ENCODE measurements around the gene ACVRL1. TPM values are rescaled to one million over a fixed set of nuclear protein-coding genes. Genes with fewer than 3 reads are reported as not detected.

The ACVRL1 gene
- total and polyA plus RNA-seq, 2 donors (not counting 1 experiment from before 2014, with no cell fraction given): not detected

- H3K9ac ChIP-seq (ENCODE audit: low read length): no peak overlapping the region
- intact Hi-C loops (cut with micrococcal nuclease): no loop called here
- H3K4me3 ChIP-seq (ENCODE audit: control extremely low read depth in 1 of 5, extremely low read depth in 1 of 5, insufficient read depth in 1 of 5, low read depth in 2 of 5, low read length in 4 of 5): no peak overlapping the region
- H2AFZ ChIP-seq (ENCODE audit: insufficient read depth, low read depth, low read length, poor library complexity, severe bottlenecking): no peak overlapping the region
- H3K4me3 Mint-ChIP-seq: no peak overlapping the region
- no peak overlapping the region for H3K4me2 ChIP-seq (replicated peaks; ENCODE audit: low read depth, low read length, poor library complexity, severe bottlenecking)
- H4K20me1 ChIP-seq (ENCODE audit: control insufficient read depth, insufficient read depth, low read length, poor library complexity, severe bottlenecking): no peaks in the 10 kb centered on the region
- TF ChIP-seq CTCF (IDR thresholded peaks at IDR 0.05): no peak
- TF ChIP-seq EZH2 (IDR thresholded peaks at IDR 0.05; ENCODE audit: borderline replicate concordance, insufficient read depth, low read depth, low read length, poor library complexity, severe bottlenecking): no peak
- H3K36me3 ChIP-seq (replicated peaks in 1 of 2; ENCODE audit: control extremely low read depth in 1 of 2, control insufficient read depth in 1 of 2, extremely low read depth in 1 of 2, insufficient read depth in 2 of 2, low read length in 1 of 2): no peaks in the 10 kb centered on the region
- POLR2A ChIA-PET: no interaction called here
- no peaks in the 10 kb centered on the region for H3K9me3 Mint-ChIP-seq (ENCODE audit: insufficient read depth)
- no peak overlapping the region for H3K27ac ChIP-seq (ENCODE audit: low read length in 2 of 2)
- ATAC-seq (ENCODE audit: low read depth): no peak
- H3K27ac Mint-ChIP-seq: no peak overlapping the region
- DNase-seq: no peak
- H3K27me3 Mint-ChIP-seq: no peaks in the 10 kb centered on the region
- no peaks in the 10 kb centered on the region for H3K27me3 ChIP-seq (replicated peaks in 1 of 4; ENCODE audit: control extremely low read depth in 1 of 4, control insufficient read depth in 3 of 4, insufficient read depth in 4 of 4, low read length in 3 of 4)
- CTCF ChIA-PET: no interaction called here
- 95% methylated on average over 16 of the region's 16 CpGs for WGBS (ENCODE audit: insufficient coverage)
- H3K79me2 ChIP-seq (ENCODE audit: control insufficient read depth, insufficient read depth, low read length): no peaks in the 10 kb centered on the region
- H3K4me1 ChIP-seq (ENCODE audit: control insufficient read depth in 2 of 2, insufficient read depth in 2 of 2, low read length in 2 of 2): peaks cover 6 to 7% of the 10 kb centered on the region in 2 donors
- H3K4me1 Mint-ChIP-seq: peaks cover 6% of the 10 kb centered on the region
- no peaks in the 10 kb centered on the region for H3K9me3 ChIP-seq (ENCODE audit: control extremely low read depth in 1 of 3, control insufficient read depth in 2 of 3, insufficient read depth in 1 of 3, low read length in 2 of 3)
Measured at GRCh38 chr12:51917746-51918453, 10.6 kb downstream of the ACVRL1 start.

- H2AFZ ChIP-seq (ENCODE audit: insufficient read depth, low read depth, low read length, poor library complexity, severe bottlenecking): no peak overlapping the region
- peaks cover 0 to 4% (median 2%) of the 10 kb centered on the region in 4 experiments for H3K27me3 ChIP-seq (replicated peaks in 1 of 4; ENCODE audit: control extremely low read depth in 1 of 4, control insufficient read depth in 3 of 4, insufficient read depth in 4 of 4, low read length in 3 of 4)
- H3K9ac ChIP-seq (ENCODE audit: low read length): no peak overlapping the region
- H4K20me1 ChIP-seq (ENCODE audit: control insufficient read depth, insufficient read depth, low read length, poor library complexity, severe bottlenecking): no peaks in the 10 kb centered on the region
- DNase-seq: no peak
- no peak overlapping the region for H3K27ac ChIP-seq (ENCODE audit: low read length in 2 of 2)
- Mint-ChIP-seq H3K4me1 (peaks cover 28% of the 10 kb centered on the region), H3K9me3 (ENCODE audit: insufficient read depth) (no peaks in the 10 kb centered on the region), H3K27me3 (no peaks in the 10 kb centered on the region), H3K4me3 (no peak overlapping the region), H3K27ac (no peak overlapping the region)
- H3K36me3 ChIP-seq (replicated peaks in 1 of 2; ENCODE audit: control extremely low read depth in 1 of 2, control insufficient read depth in 1 of 2, extremely low read depth in 1 of 2, insufficient read depth in 2 of 2, low read length in 1 of 2): no peaks in the 10 kb centered on the region
- peaks cover 0 to 4% (median 0%) of the 10 kb centered on the region in 3 donors for H3K9me3 ChIP-seq (ENCODE audit: control extremely low read depth in 1 of 3, control insufficient read depth in 2 of 3, insufficient read depth in 1 of 3, low read length in 2 of 3)
- peaks cover 23 to 29% of the 10 kb centered on the region in 2 donors for H3K4me1 ChIP-seq (ENCODE audit: control insufficient read depth in 2 of 2, insufficient read depth in 2 of 2, low read length in 2 of 2)
- no peaks in the 10 kb centered on the region for H3K79me2 ChIP-seq (ENCODE audit: control insufficient read depth, insufficient read depth, low read length)
- no peak overlapping the region for H3K4me3 ChIP-seq (ENCODE audit: control extremely low read depth in 1 of 5, extremely low read depth in 1 of 5, insufficient read depth in 1 of 5, low read depth in 2 of 5, low read length in 4 of 5)
- WGBS (ENCODE audit: insufficient coverage): no CpG with 5 or more reads among the region's 2 CpGs
- TF ChIP-seq EZH2 (IDR thresholded peaks at IDR 0.05; ENCODE audit: borderline replicate concordance, insufficient read depth, low read depth, low read length, poor library complexity, severe bottlenecking) (no peak), CTCF (IDR thresholded peaks at IDR 0.05) (no peak)
- intact Hi-C loops (cut with micrococcal nuclease): no loop called here
- POLR2A ChIA-PET: no interaction called here
- no peak for ATAC-seq (ENCODE audit: low read depth)
- no peak overlapping the region for H3K4me2 ChIP-seq (replicated peaks; ENCODE audit: low read depth, low read length, poor library complexity, severe bottlenecking)
- CTCF ChIA-PET: no interaction called here
Measured at GRCh38 chr12:51920046-51920445, 12.7 kb downstream of the ACVRL1 start.

Measured in B cell (primary cell).